ENCODE data around the gene GPR183.

GPR183 gene

GRCh38 chr13:99329477-99329876 is 22.3 kb upstream of the GPR183 start:
- intact Hi-C loops (cut with DNase I; ENCODE audit: low total_unique reads) = no loop called here
- Histone ChIP-seq H3K4me3 (no peak overlapping the region), H3K36me3 (peaks cover 0 to 14% (median 0%) of the 10 kb centered on the region in 3 donors), H3K9me3 (no peaks in the 10 kb centered on the region), H3K27me3 (no peaks in the 10 kb centered on the region), H3K27ac (no peak overlapping the region), H3K4me1 (no peaks in the 10 kb centered on the region)
- TF ChIP-seq, protein P1, sequence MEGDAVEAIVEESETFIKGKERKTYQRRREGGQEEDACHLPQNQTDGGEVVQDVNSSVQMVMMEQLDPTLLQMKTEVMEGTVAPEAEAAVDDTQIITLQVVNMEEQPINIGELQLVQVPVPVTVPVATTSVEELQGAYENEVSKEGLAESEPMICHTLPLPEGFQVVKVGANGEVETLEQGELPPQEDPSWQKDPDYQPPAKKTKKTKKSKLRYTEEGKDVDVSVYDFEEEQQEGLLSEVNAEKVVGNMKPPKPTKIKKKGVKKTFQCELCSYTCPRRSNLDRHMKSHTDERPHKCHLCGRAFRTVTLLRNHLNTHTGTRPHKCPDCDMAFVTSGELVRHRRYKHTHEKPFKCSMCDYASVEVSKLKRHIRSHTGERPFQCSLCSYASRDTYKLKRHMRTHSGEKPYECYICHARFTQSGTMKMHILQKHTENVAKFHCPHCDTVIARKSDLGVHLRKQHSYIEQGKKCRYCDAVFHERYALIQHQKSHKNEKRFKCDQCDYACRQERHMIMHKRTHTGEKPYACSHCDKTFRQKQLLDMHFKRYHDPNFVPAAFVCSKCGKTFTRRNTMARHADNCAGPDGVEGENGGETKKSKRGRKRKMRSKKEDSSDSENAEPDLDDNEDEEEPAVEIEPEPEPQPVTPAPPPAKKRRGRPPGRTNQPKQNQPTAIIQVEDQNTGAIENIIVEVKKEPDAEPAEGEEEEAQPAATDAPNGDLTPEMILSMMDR (IDR thresholded peaks at IDR 0.05) = no peak
- DNase-seq = no peak

DNA sequence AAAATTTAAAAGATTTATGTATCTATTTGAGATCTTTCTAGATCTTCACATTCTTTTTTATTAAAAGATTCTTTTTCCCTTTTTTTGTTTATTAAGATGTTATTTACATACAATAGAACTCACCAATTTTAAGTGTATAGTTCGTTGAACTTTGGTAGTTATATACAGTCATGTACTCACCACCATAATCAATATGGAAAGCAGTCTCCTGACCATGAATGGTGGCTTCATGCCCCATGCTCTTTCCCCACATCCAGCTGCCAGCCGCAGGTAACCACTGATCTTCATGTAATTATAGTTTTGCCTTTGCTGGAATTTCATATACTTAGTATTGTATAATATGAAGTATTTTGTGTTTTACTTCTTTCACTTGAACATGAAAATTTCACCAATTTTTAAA is 20.6 kb upstream of the GPR183 start:
- intact Hi-C loops (cut with DNase I; ENCODE audit: low total_unique reads) = no loop called here
- Histone ChIP-seq H3K36me3 (peaks cover 0 to 12% (median 0%) of the 10 kb centered on the region in 3 donors), H3K4me1 (peaks cover 0 to 1% (median under 1%) of the 10 kb centered on the region in 4 donors), H3K27ac (no peak overlapping the region), H3K27me3 (no peaks in the 10 kb centered on the region), H3K9me3 (no peaks in the 10 kb centered on the region), H3K4me3 (no peak overlapping the region)
- no peak for DNase-seq
- TF ChIP-seq, protein P1 (IDR thresholded peaks at IDR 0.05) = no peak

DNA sequence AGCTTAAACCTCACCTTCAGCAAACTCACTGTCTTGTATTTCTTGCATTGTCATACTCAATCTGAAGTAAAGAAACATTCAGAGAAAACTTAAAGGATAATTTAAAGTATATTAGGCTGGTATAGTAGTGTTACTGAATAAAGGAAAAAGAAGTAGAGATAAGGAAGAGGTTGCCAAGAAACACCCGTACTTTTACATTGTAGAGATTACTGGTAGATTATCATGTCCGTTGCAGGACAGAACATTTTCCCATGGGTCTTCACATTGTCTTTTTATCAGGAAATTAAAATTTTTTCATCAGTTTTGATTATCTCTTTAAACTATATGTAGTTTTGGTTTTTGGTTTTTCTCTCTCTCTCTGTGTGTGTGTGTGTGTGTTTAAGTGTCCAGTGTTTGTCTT is 19.9 kb upstream of the GPR183 start:
- Histone ChIP-seq H3K27me3 (no peaks in the 10 kb centered on the region), H3K4me1 (peaks cover 0 to 8% (median 5%) of the 10 kb centered on the region in 4 donors), H3K27ac (no peak overlapping the region), H3K4me3 (no peak overlapping the region), H3K9me3 (no peaks in the 10 kb centered on the region), H3K36me3 (peaks cover 0 to 8% (median 0%) of the 10 kb centered on the region in 3 donors)
- TF ChIP-seq, protein P1 (IDR thresholded peaks at IDR 0.05) = no peak
- intact Hi-C loops (cut with DNase I; ENCODE audit: low total_unique reads) = no loop called here
- no peak for DNase-seq

DNA sequence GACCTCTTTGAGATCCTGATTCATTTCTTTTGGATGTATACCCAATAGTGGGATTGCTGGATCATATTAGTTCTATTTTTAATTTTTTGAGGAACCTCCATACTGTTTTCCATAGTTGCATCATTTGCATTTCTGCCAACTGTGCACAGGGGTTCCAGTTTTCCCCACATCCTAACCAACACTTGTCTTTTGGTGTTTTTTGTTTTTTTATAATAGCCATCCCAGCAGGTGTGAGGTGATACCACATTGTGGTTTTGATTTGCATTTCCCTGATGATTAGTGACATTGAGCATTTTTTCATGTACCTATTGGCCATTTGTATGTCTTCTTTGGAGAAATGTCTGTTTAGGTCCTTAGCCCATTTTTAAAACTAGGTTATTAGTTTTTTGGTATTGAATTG is 18.8 kb upstream of the GPR183 start:
- H3K4me1 ChIP-seq = peaks cover 0 to 19% (median 6%) of the 10 kb centered on the region in 4 donors
- TF ChIP-seq, protein P1 (IDR thresholded peaks at IDR 0.05) = no peak
- H3K36me3 ChIP-seq = peaks cover 0 to 8% (median 0%) of the 10 kb centered on the region in 3 donors
- intact Hi-C loops (cut with DNase I; ENCODE audit: low total_unique reads) = no loop called here
- no peak for DNase-seq
- no peaks in the 10 kb centered on the region for H3K9me3 ChIP-seq
- no peaks in the 10 kb centered on the region for H3K27me3 ChIP-seq
- H3K4me3 ChIP-seq = no peak overlapping the region
- no peak overlapping the region for H3K27ac ChIP-seq

DNA sequence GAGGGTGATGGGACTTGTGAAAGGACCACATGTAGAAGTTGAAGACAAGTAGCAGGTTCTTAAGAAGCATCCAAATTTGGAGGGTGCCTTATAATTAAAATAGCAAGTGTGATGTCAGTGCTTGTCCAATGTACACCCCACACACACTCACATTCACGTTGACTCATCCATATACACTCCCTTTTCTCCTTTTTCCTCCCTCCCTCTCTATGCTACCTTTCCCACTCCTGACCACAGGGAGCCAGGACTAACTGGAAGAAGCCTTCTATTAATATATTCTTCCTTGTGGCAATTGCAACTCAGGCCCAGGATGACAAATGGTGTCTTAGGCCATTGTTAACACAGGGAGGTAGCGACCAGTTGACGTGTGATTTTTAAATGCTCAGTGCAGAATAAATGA is 16.3 kb upstream of the GPR183 start:
- peaks cover 0 to 36% (median 13%) of the 10 kb centered on the region in 4 donors for H3K4me1 ChIP-seq
- no peaks in the 10 kb centered on the region for H3K27me3 ChIP-seq
- H3K9me3 ChIP-seq = no peaks in the 10 kb centered on the region
- DNase-seq = no peak
- H3K27ac ChIP-seq = no peak overlapping the region
- peaks cover 0 to 3% (median 0%) of the 10 kb centered on the region in 3 donors for H3K36me3 ChIP-seq
- H3K4me3 ChIP-seq = no peak overlapping the region
- TF ChIP-seq, protein P1 (IDR thresholded peaks at IDR 0.05) = no peak
- intact Hi-C loops (cut with DNase I; ENCODE audit: low total_unique reads) = no loop called here
